Keratinocyte (primary cell): ENCODE results near the gene HK1. TPM values are rescaled to one million over a fixed set of nuclear protein-coding genes. Genes with fewer than 3 reads are reported as not detected.

Experiments
- DNase-seq: peaks from one replicate; pipeline ENCODE4 v3.0.0-alpha.2; 2011; ENCODE audit warnings: low read depth, missing footprints, low spot score
- FAIRE-seq: peaks from 2 replicates; lab custom pipeline; 2011; peaks lifted over from hg19 to GRCh38; lab: Jason Lieb, UNC
- H2AFZ ChIP-seq: 2 replicates; pipeline ENCODE4 v1.6.0; 2012; ENCODE audit warnings: low read length, control low read depth, inconsistent platforms; ENCODE audit not compliant: control insufficient read depth
- H3K27ac ChIP-seq: 2 replicates; pipeline ENCODE4 v1.5.1; 2011; ENCODE audit warnings: low read length; ENCODE audit not compliant: control insufficient read depth, insufficient read depth
- H3K27me3 ChIP-seq: 3 replicates; pipeline ENCODE4 v1.6.0; 2011; ENCODE audit warnings: low read length; ENCODE audit not compliant: control insufficient read depth, insufficient read depth; ENCODE audit errors: extremely low read depth
- H3K36me3 ChIP-seq, 2 experiments: 2 replicates in 1 of 2; 3 replicates in 1 of 2; pipeline ENCODE4 v1.5.1; 2011; ENCODE audit warnings: low read length in 2 of 2, mild to moderate bottlenecking in 1 of 2; ENCODE audit not compliant: control insufficient read depth in 2 of 2, insufficient read depth in 2 of 2; ENCODE audit errors: extremely low read depth in 1 of 2
- H3K4me1 ChIP-seq: 3 replicates; pipeline ENCODE4 v1.5.1; 2011; ENCODE audit warnings: low read length; ENCODE audit not compliant: control insufficient read depth, insufficient read depth; ENCODE audit errors: extremely low read depth
- H3K4me2 ChIP-seq: 3 replicates; pipeline ENCODE4 v1.6.0; 2011; ENCODE audit warnings: low read depth, low read length; ENCODE audit not compliant: control insufficient read depth, insufficient read depth; ENCODE audit errors: extremely low read depth
- H3K4me3 ChIP-seq, 3 experiments: fragments of 200-600 bp in 1 of 3; sonication (generic) in 1 of 3; 2 replicates in 2 of 3; 3 replicates in 1 of 3; pipeline ENCODE4 v1.5.1; 2011 to 2016; ENCODE audit warnings: low read length in 3 of 3, mild to moderate bottlenecking in 3 of 3, control low read depth in 2 of 3, inconsistent platforms in 1 of 3, low read depth in 1 of 3, mixed read lengths in 1 of 3, mixed run types in 1 of 3, moderate library complexity in 1 of 3; ENCODE audit not compliant: control insufficient read depth in 2 of 3, insufficient read depth in 2 of 3; ENCODE audit errors: extremely low read depth in 1 of 3
- H3K79me2 ChIP-seq: 2 replicates; pipeline ENCODE4 v1.6.0; 2012; ENCODE audit warnings: low read length; ENCODE audit not compliant: control insufficient read depth, insufficient read depth
- H3K9ac ChIP-seq: 3 replicates; pipeline ENCODE4 v1.6.0; 2011; ENCODE audit warnings: low read length; ENCODE audit not compliant: control insufficient read depth, insufficient read depth; ENCODE audit errors: extremely low read depth
- H3K9me1 ChIP-seq: 3 replicates; pipeline ENCODE4 v1.6.0; 2011; ENCODE audit warnings: low read length; ENCODE audit not compliant: control insufficient read depth, insufficient read depth; ENCODE audit errors: extremely low read depth
- H3K9me3 ChIP-seq: 2 replicates; pipeline ENCODE4 v1.5.1; 2012; ENCODE audit warnings: low read depth, low read length; ENCODE audit not compliant: control insufficient read depth
- H4K20me1 ChIP-seq: 3 replicates; pipeline ENCODE4 v1.6.0; 2011; ENCODE audit warnings: low read length; ENCODE audit not compliant: control insufficient read depth, insufficient read depth; ENCODE audit errors: extremely low read depth
- CTCF ChIP-seq, 3 experiments: IDR thresholded peaks in 1 of 3; conservative IDR thresholded peaks in 1 of 3; optimal IDR thresholded peaks in 1 of 3; 2 replicates in 2 of 3; 3 replicates in 1 of 3; pipeline versions ENCODE3 to v1.5.1; 2011; ENCODE audit warnings: low read length in 3 of 3, mild to moderate bottlenecking in 3 of 3, moderate library complexity in 2 of 3, control low read depth in 1 of 3, inconsistent platforms in 1 of 3; ENCODE audit not compliant: insufficient read depth in 2 of 3; ENCODE audit errors: extremely low read depth in 1 of 3
- EZH2 ChIP-seq: IDR thresholded peaks from one replicate; pipeline ENCODE4 v1.6.1; 2012; ENCODE audit warnings: inconsistent platforms, mild to moderate bottlenecking, low read length, moderate library complexity
- dilution Hi-C: fragments of 300-500 bp; cut with MboI; formaldehyde crosslinking; loops from one replicate; pipeline ENCODE4 v1.7.0; 2020; ENCODE audit warnings: low sequenced_read_pairs; ENCODE audit not compliant: extremely low pct_ligation_motif_present
- polyA plus RNA-seq, 5 experiments: library from polyadenylated mRNA; depleted of rRNA in 3 of 5; stranded (reverse) in 3 of 5; stranded (forward) in 1 of 5; unstranded in 1 of 5; fragments of >200 nt; gene quantifications; 1 replicate in 1 of 5; 2 replicates in 3 of 5; 3 replicates in 1 of 5; pipeline versions ENCODE4 v1.2.1 to v1.2.3, GENCODE V29; 2011 to 2012; ENCODE audit warnings: missing spikeins in 2 of 5, low read depth in 1 of 5, low replicate concordance in 1 of 5

Gene HK1
- polyA plus RNA-seq, 1 donor (not counting 4 experiments of a cell fraction or from before 2014, with no cell fraction given), result 106 TPM

GRCh38 chr10:69334302-69335062 lies 56.2 kb downstream of the HK1 start:
- peak; percentile 44 for FAIRE-seq
- H3K4me3 ChIP-seq, result peak overlapping the region in 2 of 3 experiments; percentile 13 to 26
- H2AFZ ChIP-seq, result peak overlapping the region; percentile 55
- peak overlapping the region; percentile 70 for H3K9ac ChIP-seq
- H3K4me2 ChIP-seq, result peak overlapping the region; percentile 37
- peaks cover 74% of the 10 kb centered on the region for H3K4me1 ChIP-seq
- peak overlapping the region; percentile 83 for H3K27ac ChIP-seq
- TF ChIP-seq EZH2 (no peak), CTCF (optimal IDR thresholded peaks at IDR 0.05 in 1 of 3, IDR thresholded peaks at IDR 0.05 in 1 of 3, conservative IDR thresholded peaks at IDR 0.05 in 1 of 3; ENCODE audit: extremely low read depth in 1 of 3, insufficient read depth in 2 of 3, low read length in 3 of 3) (no peak)
- no peaks in the 10 kb centered on the region for H3K9me3 ChIP-seq
- peaks cover 2% of the 10 kb centered on the region for H3K9me1 ChIP-seq
- peaks cover 5% of the 10 kb centered on the region in 2 experiments for H3K36me3 ChIP-seq
- H3K79me2 ChIP-seq, result peaks cover 79% of the 10 kb centered on the region
- no peak for DNase-seq
- H4K20me1 ChIP-seq, result no peaks in the 10 kb centered on the region
- dilution Hi-C loops, result no loop called here
- H3K27me3 ChIP-seq, result no peaks in the 10 kb centered on the region

DNA sequence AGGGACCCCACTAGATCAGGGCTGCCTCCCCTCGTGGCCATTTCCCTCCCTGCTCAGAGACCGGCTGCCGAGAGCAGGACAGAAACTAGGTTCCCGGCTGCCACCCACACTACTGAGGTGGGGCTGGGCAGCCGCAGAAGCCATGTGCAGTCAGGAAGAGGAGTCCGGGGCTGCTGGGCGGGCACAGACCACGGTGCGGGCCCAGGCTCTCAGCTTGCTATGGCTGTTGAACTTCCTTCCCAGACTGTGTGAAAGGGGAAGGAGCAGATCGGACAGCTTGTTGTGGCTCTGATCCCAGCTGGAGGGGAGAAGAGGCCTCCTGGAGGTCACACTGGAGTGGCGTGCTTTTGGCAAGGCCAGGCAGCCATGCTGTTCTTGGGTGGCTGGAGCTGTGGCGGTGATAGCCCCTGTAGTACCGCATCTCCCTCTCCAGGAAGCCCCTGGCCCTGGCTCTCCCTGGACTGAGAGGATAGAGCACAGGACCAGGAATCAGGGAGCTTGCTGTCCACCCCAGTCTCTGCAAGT lies 56.8 kb downstream of the HK1 start:
- no peaks in the 10 kb centered on the region for H3K9me3 ChIP-seq
- H3K27ac ChIP-seq, result peak overlapping the region; percentile 83
- TF ChIP-seq CTCF (optimal IDR thresholded peaks at IDR 0.05 in 1 of 3, IDR thresholded peaks at IDR 0.05 in 1 of 3, conservative IDR thresholded peaks at IDR 0.05 in 1 of 3; ENCODE audit: extremely low read depth in 1 of 3, insufficient read depth in 2 of 3, low read length in 3 of 3) (no peak), EZH2 (no peak)
- no peak for FAIRE-seq
- peak overlapping the region in 2 of 3 experiments; percentile 9 to 13 for H3K4me3 ChIP-seq
- H4K20me1 ChIP-seq, result no peaks in the 10 kb centered on the region
- H3K36me3 ChIP-seq, result peaks cover 5% of the 10 kb centered on the region in 2 experiments
- H3K4me2 ChIP-seq, result peak overlapping the region; percentile 37
- H3K9me1 ChIP-seq, result peaks cover 2% of the 10 kb centered on the region
- H3K9ac ChIP-seq, result peak overlapping the region; percentile 70
- dilution Hi-C loops, result no loop called here
- H3K4me1 ChIP-seq, result peaks cover 80% of the 10 kb centered on the region
- H2AFZ ChIP-seq, result peak overlapping the region; percentile 55
- H3K79me2 ChIP-seq, result peaks cover 79% of the 10 kb centered on the region
- no peak for DNase-seq
- no peaks in the 10 kb centered on the region for H3K27me3 ChIP-seq
